OCI-LY7 (cell line): Measurements from ENCODE around the gene PLK4.

Source experiments
- CTCF ChIP-seq: fragments of 200-600 bp; sonication (generic); conservative IDR thresholded peaks from 2 replicates; pipeline ENCODE4 v1.5.1; 2014; ENCODE audit warnings: mild to moderate bottlenecking, antibody characterized with exemption, low read length, moderate library complexity, mixed read lengths
- EZH2phosphoT487 ChIP-seq: fragments of 200-600 bp; sonication (generic); IDR thresholded peaks from 2 replicates; pipeline ENCODE4 v1.6.1; 2018; ENCODE audit warnings: low read depth, borderline replicate concordance, mild to moderate bottlenecking, mixed run types, antibody characterized with exemption, low read length, moderate library complexity, mixed read lengths

GRCh38 chr4:127920521-127920920, 39.8 kb downstream of the PLK4 start:
- TF ChIP-seq CTCF (no peak), EZH2phosphoT487 (no peak)
